ENCODE results near the gene IFNA10. TPM values are rescaled to one million over a fixed set of nuclear protein-coding genes. Genes with fewer than 3 reads are reported as not detected.
"Not testable (repeated sequence)": the region's sequence is repeated elsewhere in the genome, so short reads cannot be mapped to it uniquely, and the experiment has no call there.

Gene IFNA10
- polyA plus RNA-seq, 2 of the 4 experiments (the other 2 are of a cell fraction) = not detected

DNA sequence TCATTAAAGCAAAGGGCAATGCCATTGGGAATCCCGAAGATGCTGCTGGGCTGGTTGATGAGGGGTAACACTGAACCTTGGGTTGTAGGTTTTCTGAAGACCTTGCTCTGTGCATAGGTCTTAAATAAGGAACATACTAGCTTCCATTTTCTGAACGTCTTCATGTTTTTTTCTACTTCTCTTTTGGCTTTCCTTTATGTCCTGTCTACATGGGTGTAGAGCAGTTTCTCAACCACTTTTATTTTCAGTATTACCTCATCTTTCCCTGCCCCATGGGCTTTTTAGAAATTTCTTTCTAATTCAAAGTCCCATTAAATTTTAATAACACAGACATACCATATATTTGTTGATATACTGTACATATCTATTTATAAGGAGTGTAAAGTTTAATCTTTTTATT is 33.0 kb upstream of the IFNA10 start, which contains the start of gene IFNA14:
IFNA14 (minus strand) TSS at position 95 of the 400 bp plus-strand sequence; CDS start at position 25, 70 bp downstream.
- TF ChIP-seq, protein P1, sequence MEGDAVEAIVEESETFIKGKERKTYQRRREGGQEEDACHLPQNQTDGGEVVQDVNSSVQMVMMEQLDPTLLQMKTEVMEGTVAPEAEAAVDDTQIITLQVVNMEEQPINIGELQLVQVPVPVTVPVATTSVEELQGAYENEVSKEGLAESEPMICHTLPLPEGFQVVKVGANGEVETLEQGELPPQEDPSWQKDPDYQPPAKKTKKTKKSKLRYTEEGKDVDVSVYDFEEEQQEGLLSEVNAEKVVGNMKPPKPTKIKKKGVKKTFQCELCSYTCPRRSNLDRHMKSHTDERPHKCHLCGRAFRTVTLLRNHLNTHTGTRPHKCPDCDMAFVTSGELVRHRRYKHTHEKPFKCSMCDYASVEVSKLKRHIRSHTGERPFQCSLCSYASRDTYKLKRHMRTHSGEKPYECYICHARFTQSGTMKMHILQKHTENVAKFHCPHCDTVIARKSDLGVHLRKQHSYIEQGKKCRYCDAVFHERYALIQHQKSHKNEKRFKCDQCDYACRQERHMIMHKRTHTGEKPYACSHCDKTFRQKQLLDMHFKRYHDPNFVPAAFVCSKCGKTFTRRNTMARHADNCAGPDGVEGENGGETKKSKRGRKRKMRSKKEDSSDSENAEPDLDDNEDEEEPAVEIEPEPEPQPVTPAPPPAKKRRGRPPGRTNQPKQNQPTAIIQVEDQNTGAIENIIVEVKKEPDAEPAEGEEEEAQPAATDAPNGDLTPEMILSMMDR (IDR thresholded peaks at IDR 0.05) = no peak
- no peak for TF ChIP-seq RCOR1 (IDR thresholded peaks at IDR 0.05; ENCODE audit: low read depth, low read length)
- TF ChIP-seq JUNB (IDR thresholded peaks at IDR 0.05) = no peak
- TF ChIP-seq, protein P2, sequence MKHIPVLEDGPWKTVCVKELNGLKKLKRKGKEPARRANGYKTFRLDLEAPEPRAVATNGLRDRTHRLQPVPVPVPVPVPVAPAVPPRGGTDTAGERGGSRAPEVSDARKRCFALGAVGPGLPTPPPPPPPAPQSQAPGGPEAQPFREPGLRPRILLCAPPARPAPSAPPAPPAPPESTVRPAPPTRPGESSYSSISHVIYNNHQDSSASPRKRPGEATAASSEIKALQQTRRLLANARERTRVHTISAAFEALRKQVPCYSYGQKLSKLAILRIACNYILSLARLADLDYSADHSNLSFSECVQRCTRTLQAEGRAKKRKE (CRISPR knock-in tag; IDR thresholded peaks at IDR 0.05; ENCODE audit: low read depth) = no peak
- no peak for TF ChIP-seq ZSCAN20 (CRISPR knock-in tag; IDR thresholded peaks at IDR 0.05)
- TF ChIP-seq NR3C1 (IDR thresholded peaks at IDR 0.05) = no peak
- ChIA-PET POLR2A (no interaction called here), CTCF (interaction anchor here (1.2 kb wide), 1 partner anchor 173 kb away, joined by 3 read pairs; no protein-coding TSS in a partner anchor)
- Histone ChIP-seq H3K4me2 (no peak within 1 kb of the TSS), H3K4me1 (no peaks in the 10 kb centered on the region), H3K4me3 (no peak within 1 kb of the TSS), H3K27ac (no peak within 1 kb of the TSS), H3K9me3 (no peaks in the 10 kb centered on the region)
- FAIRE-seq (no peak), DNase-seq (ENCODE audit: low read depth in 1 of 2, low spot score in 1 of 2) (no peak), ATAC-seq (no peak)
- 11% methylated on average over 2 of the region's 2 CpGs for WGBS (ENCODE audit: missing lambda C conversion rate)

DNA sequence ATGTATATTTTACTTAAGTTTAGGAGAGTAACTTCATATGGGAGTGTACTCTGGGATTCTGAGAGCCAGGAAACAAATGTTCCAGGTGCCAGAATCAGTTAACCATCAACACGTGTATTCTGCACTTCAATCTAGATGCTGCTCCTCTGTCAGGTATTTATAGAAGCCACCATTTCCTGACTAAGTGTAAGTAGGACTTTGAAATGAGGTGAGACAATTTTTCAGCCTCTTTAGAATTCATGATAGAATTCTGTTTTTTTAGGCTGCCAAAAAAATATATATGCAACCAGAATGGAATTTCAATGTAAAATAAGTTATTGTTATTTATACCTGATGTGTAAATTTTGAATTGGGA is 29.4 kb upstream of the IFNA10 start:
- 0 out of 3 replicates have a peak overlapping the region, but pooled peaks have one; percentile 49 for H3K4me2 ChIP-seq
- H3K27ac ChIP-seq; H3K4me1 ChIP-seq; H3K9me3 ChIP-seq; H3K4me3 ChIP-seq; POLR2A ChIA-PET; ATAC-seq; FAIRE-seq; DNase-seq (ENCODE audit: low read depth in 1 of 2, low spot score in 1 of 2): not testable (repeated sequence)
- CTCF ChIA-PET = interaction anchor here (0.6 to 2.1 kb wide), 24 partner anchors 10 to 560 kb away, joined by 3 to 21 read pairs (median 4); partner anchors contain the start of gene IFNA7
- WGBS (ENCODE audit: missing lambda C conversion rate) = 57% methylated on average over 1 of the region's 1 CpG

DNA sequence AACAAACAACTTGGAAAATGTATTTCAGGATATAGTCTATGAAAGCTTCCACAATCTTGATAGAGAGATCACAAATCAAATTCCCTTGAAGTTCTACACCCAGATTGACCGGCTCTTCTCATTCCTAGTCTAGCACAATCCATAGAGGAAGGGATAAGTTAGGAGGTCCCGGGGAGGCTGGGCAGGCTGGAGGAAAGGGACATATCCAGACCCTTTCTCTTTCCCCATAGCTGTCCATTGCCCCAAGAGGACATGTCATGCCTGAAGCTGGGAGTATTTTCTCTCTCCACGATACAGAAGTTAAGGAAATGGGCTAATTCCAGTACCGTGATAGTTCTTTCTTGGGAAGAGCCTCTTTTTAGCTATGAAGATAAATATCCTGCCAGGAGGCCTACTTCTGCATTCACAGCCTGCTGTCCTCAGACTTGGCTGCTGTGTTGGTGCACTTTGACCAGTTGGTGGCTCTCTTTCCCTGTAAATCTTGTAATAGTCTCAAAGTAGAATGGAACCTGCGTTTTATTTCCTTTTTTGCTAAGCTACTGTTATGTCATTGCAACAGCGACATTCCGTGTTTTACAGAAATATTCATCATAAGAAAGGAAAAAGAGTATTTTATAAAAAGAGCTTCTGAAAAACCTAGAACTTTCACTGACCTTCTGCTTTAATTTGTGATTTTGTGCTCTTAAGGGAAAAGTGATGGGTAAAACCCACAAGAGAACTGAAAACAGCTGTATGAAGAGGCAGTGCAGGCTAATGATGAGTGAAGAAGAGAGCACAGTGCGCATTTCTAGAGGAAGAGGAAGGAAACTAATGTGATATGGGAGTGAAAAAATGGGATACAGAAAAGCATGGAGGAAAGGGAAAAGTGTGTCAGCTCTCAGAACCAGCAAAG is 28.8 kb upstream of the IFNA10 start:
- peak overlapping the region; percentile 49; the same call in 1 of the 3 replicates for H3K4me2 ChIP-seq
- peak; percentile 19 to 60 for DNase-seq (ENCODE audit: low read depth in 1 of 2, low spot score in 1 of 2)
- H3K27ac ChIP-seq, H3K4me1 ChIP-seq, FAIRE-seq, H3K4me3 ChIP-seq, POLR2A ChIA-PET, H3K9me3 ChIP-seq: not testable (repeated sequence)
- peak; percentile 95 for ATAC-seq
- CTCF ChIA-PET = interaction anchor here (0.6 to 2.1 kb wide), 28 partner anchors 11 to 561 kb away, joined by 3 to 21 read pairs (median 4); partner anchors contain the start of gene IFNA7
- 17% methylated on average over 8 of the region's 8 CpGs for WGBS (ENCODE audit: missing lambda C conversion rate)
- peak; percentile 64 to 72 for TF ChIP-seq RAD21 (conservative IDR thresholded peaks at IDR 0.05 in 1 of 2, IDR thresholded peaks at IDR 0.05 in 1 of 2)
- peak; percentile 44; the same call in 1 of the 3 replicates for TF ChIP-seq SMC3 (IDR thresholded peaks at IDR 0.05)
- TF ChIP-seq, protein P1 (IDR thresholded peaks at IDR 0.05) = peak; percentile 68

DNA sequence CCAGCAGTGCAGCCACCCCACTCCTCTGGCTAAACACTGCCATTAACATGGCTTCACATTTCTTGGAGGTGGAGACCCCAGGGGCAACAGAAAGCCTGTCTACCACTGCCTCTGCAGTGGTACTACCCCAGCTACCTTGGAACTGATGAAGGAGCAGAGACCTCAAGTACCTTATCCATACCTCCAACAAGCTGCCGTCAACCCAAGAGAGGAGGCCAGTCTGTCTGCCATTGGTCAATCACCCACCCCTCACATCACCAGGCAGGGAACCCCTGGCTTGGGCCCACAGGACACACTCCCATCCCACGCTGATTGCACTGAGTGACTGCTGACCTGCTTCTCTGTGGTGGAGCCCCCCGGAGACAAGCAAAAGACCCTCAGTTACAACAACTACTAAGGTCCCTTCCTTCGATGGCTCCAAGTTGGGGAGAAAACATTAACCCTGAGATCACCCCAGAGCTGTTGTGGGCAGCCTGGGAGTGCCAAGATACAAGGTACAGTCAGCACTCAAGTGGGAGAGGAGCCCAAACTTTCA is 27.3 kb upstream of the IFNA10 start:
- no peak for DNase-seq (ENCODE audit: low read depth in 1 of 2, low spot score in 1 of 2)
- ChIA-PET CTCF (interaction anchor here (0.6 to 1.9 kb wide), 3 partner anchors 10 to 361 kb away, joined by 3 to 5 read pairs (median 4); no protein-coding TSS in a partner anchor), POLR2A (no interaction called here)
- WGBS (ENCODE audit: missing lambda C conversion rate) = 40% methylated on average over 3 of the region's 4 CpGs
- FAIRE-seq = no peak
- no peak for ATAC-seq
- Histone ChIP-seq H3K4me3 (no peak overlapping the region), H3K4me2 (no peak overlapping the region), H3K4me1 (no peaks in the 10 kb centered on the region), H3K9me3 (no peaks in the 10 kb centered on the region), H3K27ac (no peak overlapping the region)
- TF ChIP-seq, protein P3, sequence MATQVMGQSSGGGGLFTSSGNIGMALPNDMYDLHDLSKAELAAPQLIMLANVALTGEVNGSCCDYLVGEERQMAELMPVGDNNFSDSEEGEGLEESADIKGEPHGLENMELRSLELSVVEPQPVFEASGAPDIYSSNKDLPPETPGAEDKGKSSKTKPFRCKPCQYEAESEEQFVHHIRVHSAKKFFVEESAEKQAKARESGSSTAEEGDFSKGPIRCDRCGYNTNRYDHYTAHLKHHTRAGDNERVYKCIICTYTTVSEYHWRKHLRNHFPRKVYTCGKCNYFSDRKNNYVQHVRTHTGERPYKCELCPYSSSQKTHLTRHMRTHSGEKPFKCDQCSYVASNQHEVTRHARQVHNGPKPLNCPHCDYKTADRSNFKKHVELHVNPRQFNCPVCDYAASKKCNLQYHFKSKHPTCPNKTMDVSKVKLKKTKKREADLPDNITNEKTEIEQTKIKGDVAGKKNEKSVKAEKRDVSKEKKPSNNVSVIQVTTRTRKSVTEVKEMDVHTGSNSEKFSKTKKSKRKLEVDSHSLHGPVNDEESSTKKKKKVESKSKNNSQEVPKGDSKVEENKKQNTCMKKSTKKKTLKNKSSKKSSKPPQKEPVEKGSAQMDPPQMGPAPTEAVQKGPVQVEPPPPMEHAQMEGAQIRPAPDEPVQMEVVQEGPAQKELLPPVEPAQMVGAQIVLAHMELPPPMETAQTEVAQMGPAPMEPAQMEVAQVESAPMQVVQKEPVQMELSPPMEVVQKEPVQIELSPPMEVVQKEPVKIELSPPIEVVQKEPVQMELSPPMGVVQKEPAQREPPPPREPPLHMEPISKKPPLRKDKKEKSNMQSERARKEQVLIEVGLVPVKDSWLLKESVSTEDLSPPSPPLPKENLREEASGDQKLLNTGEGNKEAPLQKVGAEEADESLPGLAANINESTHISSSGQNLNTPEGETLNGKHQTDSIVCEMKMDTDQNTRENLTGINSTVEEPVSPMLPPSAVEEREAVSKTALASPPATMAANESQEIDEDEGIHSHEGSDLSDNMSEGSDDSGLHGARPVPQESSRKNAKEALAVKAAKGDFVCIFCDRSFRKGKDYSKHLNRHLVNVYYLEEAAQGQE (IDR thresholded peaks at IDR 0.05) = no peak
- TF ChIP-seq ZFP36 (IDR thresholded peaks at IDR 0.05; ENCODE audit: borderline replicate concordance, partially characterized antibody) = no peak
- TF ChIP-seq, protein P4, sequence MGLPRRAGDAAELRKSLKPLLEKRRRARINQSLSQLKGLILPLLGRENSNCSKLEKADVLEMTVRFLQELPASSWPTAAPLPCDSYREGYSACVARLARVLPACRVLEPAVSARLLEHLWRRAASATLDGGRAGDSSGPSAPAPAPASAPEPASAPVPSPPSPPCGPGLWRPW (IDR thresholded peaks at IDR 0.05) = no peak

Measured in A549 (cell line).